Activated B cell treated with CpG ODN at 0.5 μM for 24 hours (primary cell): Measurements from ENCODE around the gene MGLL. TPM values are rescaled to one million over a fixed set of nuclear protein-coding genes. Genes with fewer than 3 reads are reported as not detected.

Source experiments
- ATAC-seq: fragments of 200-7000 bp; cut with Tn5 transposase; one replicate; pipeline ENCODE4 v1.10.0; 2021; ENCODE audit warnings: low read depth, mild to moderate bottlenecking, moderate library complexity
- CTCF ChIA-PET: fragments of 350-600 bp; sonication (Branson Sonifier 250); formaldehyde crosslinking; loops from one replicate; lab custom pipeline; 2021; ENCODE audit warnings: antibody characterized with exemption; lab: Charles Lee
- POLR2A ChIA-PET: fragments of 350-600 bp; sonication (Branson Sonifier 250); formaldehyde crosslinking; loops from one replicate; lab custom pipeline; 2021; ENCODE audit warnings: antibody characterized with exemption; lab: Charles Lee
- DNase-seq: peaks from one replicate; pipeline ENCODE4 v3.0.0; 2022
- H3K27ac Mint-ChIP-seq: one replicate; pipeline ENCODE4 v1.8.0; 2020; ENCODE audit warnings: mixed read lengths
- H3K27me3 Mint-ChIP-seq: one replicate; pipeline ENCODE4 v1.8.0; 2021; ENCODE audit warnings: mixed read lengths
- H3K36me3 Mint-ChIP-seq: one replicate; pipeline ENCODE4 v1.8.0; 2021; ENCODE audit warnings: low read depth, mixed read lengths
- H3K4me1 Mint-ChIP-seq: one replicate; pipeline ENCODE4 v1.8.0; 2021; ENCODE audit warnings: mixed read lengths
- H3K4me3 Mint-ChIP-seq: one replicate; pipeline ENCODE4 v1.8.0; 2020; ENCODE audit warnings: mild to moderate bottlenecking, mixed read lengths
- H3K9me3 Mint-ChIP-seq: one replicate; pipeline ENCODE4 v1.8.0; 2020; ENCODE audit warnings: mixed read lengths
- CTCF ChIP-seq: fragments of 200-600 bp; IDR thresholded peaks from one replicate; pipeline ENCODE4 v1.8.0; 2022; ENCODE audit warnings: antibody characterized with exemption, mild to moderate bottlenecking
- intact Hi-C: fragments of 100-400 bp; cut with micrococcal nuclease; formaldehyde crosslinking; loops from one replicate; pipeline ENCODE4 v1.15.1; 2024
- total RNA-seq: library from RNA; stranded (reverse); gene quantifications from 2 replicates; pipeline ENCODE4 v1.2.3, GENCODE V29; 2022

MGLL gene
- total RNA-seq, 1 donor from 2014 or later, result 19.1 TPM

- Mint-ChIP-seq H3K9me3 (no peaks in the 10 kb centered on the region), H3K27ac (no peak overlapping the region), H3K27me3 (no peaks in the 10 kb centered on the region), H3K4me3 (no peak overlapping the region), H3K4me1 (peaks cover 12% of the 10 kb centered on the region), H3K36me3 (no peaks in the 10 kb centered on the region)
- CTCF ChIA-PET, result no interaction called here
- POLR2A ChIA-PET, result no interaction called here
- no peak for TF ChIP-seq CTCF
- intact Hi-C loops, result no loop called here
- DNase-seq (no peak), ATAC-seq (no peak)
Observed at GRCh38 chr3:127726894-127727293, 95.4 kb downstream of the MGLL start.

GRCh38 chr3:127723011-127723567 lies 99.2 kb downstream of the MGLL start:
- H3K4me1 Mint-ChIP-seq, result peaks cover 2% of the 10 kb centered on the region
- no peak overlapping the region for H3K4me3 Mint-ChIP-seq
- no peaks in the 10 kb centered on the region for H3K9me3 Mint-ChIP-seq
- no peak overlapping the region for H3K27ac Mint-ChIP-seq
- DNase-seq (no peak), ATAC-seq (no peak)
- TF ChIP-seq CTCF, result no peak
- intact Hi-C loops, result no loop called here
- H3K27me3 Mint-ChIP-seq, result no peaks in the 10 kb centered on the region
- ChIA-PET CTCF (no interaction called here), POLR2A (no interaction called here)
- peaks cover 2% of the 10 kb centered on the region for H3K36me3 Mint-ChIP-seq

- Mint-ChIP-seq H3K36me3 (peaks cover 2% of the 10 kb centered on the region), H3K4me1 (peaks cover 2% of the 10 kb centered on the region), H3K27me3 (no peaks in the 10 kb centered on the region), H3K27ac (no peak overlapping the region), H3K9me3 (no peaks in the 10 kb centered on the region), H3K4me3 (no peak overlapping the region)
- CTCF ChIA-PET, result no interaction called here
- POLR2A ChIA-PET, result no interaction called here
- ATAC-seq (no peak), DNase-seq (no peak)
- no peak for TF ChIP-seq CTCF
- intact Hi-C loops, result no loop called here
Observed at GRCh38 chr3:127722091-127722784, 100.1 kb downstream of the MGLL start.

- Mint-ChIP-seq H3K4me3 (no peak overlapping the region), H3K36me3 (peaks cover 2% of the 10 kb centered on the region), H3K27me3 (no peaks in the 10 kb centered on the region), H3K27ac (no peak overlapping the region), H3K9me3 (no peaks in the 10 kb centered on the region), H3K4me1 (no peaks in the 10 kb centered on the region)
- POLR2A ChIA-PET, result no interaction called here
- DNase-seq, result no peak
- no peak for ATAC-seq
- intact Hi-C loops, result no loop called here
- CTCF ChIA-PET, result no interaction called here
- TF ChIP-seq CTCF, result no peak
Observed at GRCh38 chr3:127720985-127721935, 101.1 kb downstream of the MGLL start.
